Measurements from ENCODE around the gene KCTD16. TPM values are rescaled to one million over a fixed set of nuclear protein-coding genes. Genes with fewer than 3 reads are reported as not detected.

KCTD16 gene
- polyA plus RNA-seq, 1 of the 3 experiments (the other 2 are of a cell fraction) = 0.03 TPM

DNA sequence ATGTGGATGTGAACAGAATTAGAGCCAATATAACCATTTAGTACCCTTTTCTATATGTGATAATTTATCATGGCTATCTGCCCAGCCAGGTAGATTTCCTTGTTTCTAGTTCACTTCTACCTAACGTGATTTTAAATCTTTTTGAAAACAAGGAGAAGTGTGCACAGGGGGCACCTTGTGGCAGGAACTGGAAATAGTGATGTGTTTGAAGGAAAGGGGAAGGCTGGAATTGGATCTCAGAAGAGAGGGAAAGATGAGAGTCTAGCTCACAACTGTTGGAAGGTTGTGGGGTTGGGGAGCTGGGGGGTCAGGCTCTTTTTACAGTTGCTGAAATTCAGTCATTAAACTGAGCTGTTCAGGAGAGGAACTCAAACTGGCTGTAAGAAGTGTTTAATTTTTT, 219.5 kb downstream of the KCTD16 start:
- ChIA-PET CTCF (interaction anchor here (0.6 to 1.6 kb wide), 9 partner anchors 11 to 186 kb away, joined by 3 to 8 read pairs (median 3); no protein-coding TSS in a partner anchor), POLR2A (no interaction called here)
- Histone ChIP-seq H3K9me3 (no peaks in the 10 kb centered on the region), H3K4me3 (ENCODE audit: low read depth in 2 of 2, low read length in 1 of 2) (no peak overlapping the region), H3F3A (replicated peaks; ENCODE audit: insufficient read depth) (no peaks in the 10 kb centered on the region), H3K9ac (no peak overlapping the region), H3K36me3 (replicated peaks in 1 of 2; ENCODE audit: control insufficient read depth in 1 of 2, insufficient read depth in 2 of 2, low read length in 1 of 2) (no peaks in the 10 kb centered on the region), H3K4me2 (no peak overlapping the region), H3K27ac (ENCODE audit: low read depth in 2 of 2, low read length in 1 of 2) (no peak overlapping the region), H3K79me2 (ENCODE audit: insufficient read depth) (no peaks in the 10 kb centered on the region), H3K9me2 (no peaks in the 10 kb centered on the region), H3K4me1 (ENCODE audit: control insufficient read depth in 1 of 2, insufficient read depth in 2 of 2, low read depth in 1 of 2, low read length in 1 of 2) (no peaks in the 10 kb centered on the region), H4K20me1 (ENCODE audit: insufficient read depth) (no peaks in the 10 kb centered on the region), H3K27me3 (ENCODE audit: insufficient read depth) (no peaks in the 10 kb centered on the region), H2AFZ (ENCODE audit: low read depth) (no peak overlapping the region)
- TF ChIP-seq SMC3 (IDR thresholded peaks at IDR 0.05; ENCODE audit: low read depth, low read length) = no peak
- TF ChIP-seq RAD21 (IDR thresholded peaks at IDR 0.05; ENCODE audit: low read length) = peak; percentile 57
- no peak for TF ChIP-seq TAF1 (IDR thresholded peaks at IDR 0.05; ENCODE audit: borderline replicate concordance, low read depth, low read length)
- TF ChIP-seq, protein P1, sequence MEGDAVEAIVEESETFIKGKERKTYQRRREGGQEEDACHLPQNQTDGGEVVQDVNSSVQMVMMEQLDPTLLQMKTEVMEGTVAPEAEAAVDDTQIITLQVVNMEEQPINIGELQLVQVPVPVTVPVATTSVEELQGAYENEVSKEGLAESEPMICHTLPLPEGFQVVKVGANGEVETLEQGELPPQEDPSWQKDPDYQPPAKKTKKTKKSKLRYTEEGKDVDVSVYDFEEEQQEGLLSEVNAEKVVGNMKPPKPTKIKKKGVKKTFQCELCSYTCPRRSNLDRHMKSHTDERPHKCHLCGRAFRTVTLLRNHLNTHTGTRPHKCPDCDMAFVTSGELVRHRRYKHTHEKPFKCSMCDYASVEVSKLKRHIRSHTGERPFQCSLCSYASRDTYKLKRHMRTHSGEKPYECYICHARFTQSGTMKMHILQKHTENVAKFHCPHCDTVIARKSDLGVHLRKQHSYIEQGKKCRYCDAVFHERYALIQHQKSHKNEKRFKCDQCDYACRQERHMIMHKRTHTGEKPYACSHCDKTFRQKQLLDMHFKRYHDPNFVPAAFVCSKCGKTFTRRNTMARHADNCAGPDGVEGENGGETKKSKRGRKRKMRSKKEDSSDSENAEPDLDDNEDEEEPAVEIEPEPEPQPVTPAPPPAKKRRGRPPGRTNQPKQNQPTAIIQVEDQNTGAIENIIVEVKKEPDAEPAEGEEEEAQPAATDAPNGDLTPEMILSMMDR (IDR thresholded peaks at IDR 0.05) = peak; percentile 39
- 29% methylated on average over 1 of the region's 1 CpG for WGBS (ENCODE audit: low lambda C conversion rate)
- DNase-seq = peak; percentile 10

DNA sequence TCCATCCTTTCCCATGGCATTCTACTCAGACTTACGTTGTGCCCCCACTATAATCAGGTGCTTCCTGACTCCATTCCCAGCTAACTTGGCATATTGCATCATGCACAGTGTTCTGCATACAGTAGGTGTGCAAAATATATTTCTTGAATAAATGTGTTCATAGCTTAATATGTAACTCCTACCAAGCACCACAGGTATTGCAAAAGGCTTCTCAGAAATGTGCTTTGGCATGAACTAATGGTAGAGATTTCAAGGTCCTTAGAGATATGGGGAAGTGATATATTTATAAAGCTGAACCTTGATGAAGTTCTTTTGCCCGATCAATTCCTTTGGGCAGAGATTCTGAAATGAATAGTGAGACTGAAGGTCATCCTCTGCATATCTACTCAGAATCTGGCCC, 220.4 kb downstream of the KCTD16 start:
- H3K27me3 ChIP-seq (ENCODE audit: insufficient read depth) = no peaks in the 10 kb centered on the region
- H4K20me1 ChIP-seq (ENCODE audit: insufficient read depth) = no peaks in the 10 kb centered on the region
- no peaks in the 10 kb centered on the region for H3F3A ChIP-seq (replicated peaks; ENCODE audit: insufficient read depth)
- CTCF ChIA-PET = interaction anchor here (0.6 to 1.5 kb wide), 5 partner anchors 37 to 187 kb away, joined by 3 to 6 read pairs (median 4); no protein-coding TSS in a partner anchor
- no peaks in the 10 kb centered on the region for H3K9me2 ChIP-seq
- H3K27ac ChIP-seq (ENCODE audit: low read depth in 2 of 2, low read length in 1 of 2) = no peak overlapping the region
- no peak for DNase-seq
- TF ChIP-seq, protein P2, sequence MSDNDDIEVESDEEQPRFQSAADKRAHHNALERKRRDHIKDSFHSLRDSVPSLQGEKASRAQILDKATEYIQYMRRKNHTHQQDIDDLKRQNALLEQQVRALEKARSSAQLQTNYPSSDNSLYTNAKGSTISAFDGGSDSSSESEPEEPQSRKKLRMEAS (IDR thresholded peaks at IDR 0.05; ENCODE audit: low read depth) = no peak
- TF ChIP-seq, protein P3, sequence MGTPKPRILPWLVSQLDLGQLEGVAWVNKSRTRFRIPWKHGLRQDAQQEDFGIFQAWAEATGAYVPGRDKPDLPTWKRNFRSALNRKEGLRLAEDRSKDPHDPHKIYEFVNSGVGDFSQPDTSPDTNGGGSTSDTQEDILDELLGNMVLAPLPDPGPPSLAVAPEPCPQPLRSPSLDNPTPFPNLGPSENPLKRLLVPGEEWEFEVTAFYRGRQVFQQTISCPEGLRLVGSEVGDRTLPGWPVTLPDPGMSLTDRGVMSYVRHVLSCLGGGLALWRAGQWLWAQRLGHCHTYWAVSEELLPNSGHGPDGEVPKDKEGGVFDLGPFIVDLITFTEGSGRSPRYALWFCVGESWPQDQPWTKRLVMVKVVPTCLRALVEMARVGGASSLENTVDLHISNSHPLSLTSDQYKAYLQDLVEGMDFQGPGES (IDR thresholded peaks at IDR 0.05; ENCODE audit: low read depth, low read length) = no peak
- no peak for TF ChIP-seq NFIC (IDR thresholded peaks at IDR 0.05; ENCODE audit: borderline replicate concordance)
- no peak for TF ChIP-seq SIN3A (IDR thresholded peaks at IDR 0.05; ENCODE audit: borderline replicate concordance, low read depth, low read length)
- TF ChIP-seq RFX5 (IDR thresholded peaks at IDR 0.05; ENCODE audit: low read length) = no peak
- no peak for TF ChIP-seq TAF1 (IDR thresholded peaks at IDR 0.05; ENCODE audit: borderline replicate concordance, low read depth, low read length)
- no peaks in the 10 kb centered on the region for H3K36me3 ChIP-seq (replicated peaks in 1 of 2; ENCODE audit: control insufficient read depth in 1 of 2, insufficient read depth in 2 of 2, low read length in 1 of 2)
- H2AFZ ChIP-seq (ENCODE audit: low read depth) = no peak overlapping the region
- H3K4me3 ChIP-seq (ENCODE audit: low read depth in 2 of 2, low read length in 1 of 2) = no peak overlapping the region
- H3K4me1 ChIP-seq (ENCODE audit: control insufficient read depth in 1 of 2, insufficient read depth in 2 of 2, low read depth in 1 of 2, low read length in 1 of 2) = no peaks in the 10 kb centered on the region; a peak in 1 of 4 replicates
- H3K9ac ChIP-seq = no peak overlapping the region
- H3K79me2 ChIP-seq (ENCODE audit: insufficient read depth) = no peaks in the 10 kb centered on the region
- whole genome bisulfite sequencing (ENCODE audit: low lambda C conversion rate) = 58% methylated on average over 2 of the region's 2 CpGs
- POLR2A ChIA-PET = no interaction called here
- H3K9me3 ChIP-seq = no peaks in the 10 kb centered on the region
- no peak overlapping the region for H3K4me2 ChIP-seq

Data from SK-N-SH (cell line).